GM18505 (cell line): ENCODE data around the gene MMP11.
A peak's percentile ranks its signal among the peaks of the same experiment; 100 is the strongest.

Experiments used
- ATAC-seq: cut with Tn5 transposase; IDR thresholded peaks from one replicate; pipeline ENCODE4 v1.9.1; 2021; ENCODE audit not compliant: unreplicated experiment
- POLR2A ChIP-seq: IDR thresholded peaks from 4 replicates; pipeline ENCODE4 v1.6.1; 2011; ENCODE audit warnings: borderline replicate concordance; ENCODE audit not compliant: insufficient read depth, insufficient read length; ENCODE audit errors: extremely low read depth

MMP11 gene

GRCh38 chr22:23780146-23780748 is 7.6 kb downstream of the MMP11 start:
- ATAC-seq: no peak
- no peak for TF ChIP-seq POLR2A

DNA sequence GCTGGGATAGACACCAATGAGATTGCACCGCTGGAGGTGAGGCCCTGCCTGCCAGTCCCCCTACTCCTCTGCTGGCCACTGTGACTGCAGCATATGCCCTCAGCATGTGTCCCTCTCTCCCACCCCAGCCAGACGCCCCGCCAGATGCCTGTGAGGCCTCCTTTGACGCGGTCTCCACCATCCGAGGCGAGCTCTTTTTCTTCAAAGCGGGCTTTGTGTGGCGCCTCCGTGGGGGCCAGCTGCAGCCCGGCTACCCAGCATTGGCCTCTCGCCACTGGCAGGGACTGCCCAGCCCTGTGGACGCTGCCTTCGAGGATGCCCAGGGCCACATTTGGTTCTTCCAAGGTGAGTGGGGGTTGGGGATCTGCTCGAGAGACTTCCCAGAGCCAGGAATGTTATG is 8.4 kb downstream of the MMP11 start:
- no peak for TF ChIP-seq POLR2A
- ATAC-seq: no peak

DNA sequence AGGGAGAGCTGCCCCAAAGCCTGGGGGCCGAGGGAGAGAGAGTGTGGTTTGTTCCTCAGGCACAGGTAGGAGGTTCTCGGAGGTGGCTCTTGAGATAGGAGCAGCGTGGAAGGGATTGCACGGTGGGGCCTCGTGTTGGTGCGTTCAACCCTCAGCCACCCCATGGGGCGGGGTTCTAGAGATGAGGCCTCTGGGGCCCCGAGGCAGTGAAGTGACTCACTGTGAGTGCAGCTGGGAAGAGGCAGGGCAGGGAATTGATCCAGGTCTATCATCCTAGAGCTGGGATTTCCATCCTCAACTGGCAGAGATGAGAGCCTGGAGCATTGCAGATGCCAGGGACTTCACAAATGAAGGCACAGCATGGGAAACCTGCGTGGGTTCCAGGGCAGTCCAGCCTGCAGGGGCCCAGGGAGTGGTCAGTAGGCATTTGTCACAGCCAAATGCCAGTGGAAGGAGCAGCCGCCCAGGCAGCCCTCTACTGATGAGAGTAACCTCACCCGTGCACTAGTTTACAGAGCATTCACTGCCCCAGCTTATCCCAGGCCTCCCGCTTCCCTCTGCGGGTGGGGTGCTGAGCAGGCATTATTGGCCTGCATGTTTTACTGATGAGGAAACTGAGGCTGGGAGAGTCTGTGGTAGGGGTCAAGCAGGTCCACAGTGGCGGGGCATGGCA is 9.0 kb downstream of the MMP11 start:
- ATAC-seq: no peak
- no peak for TF ChIP-seq POLR2A

DNA sequence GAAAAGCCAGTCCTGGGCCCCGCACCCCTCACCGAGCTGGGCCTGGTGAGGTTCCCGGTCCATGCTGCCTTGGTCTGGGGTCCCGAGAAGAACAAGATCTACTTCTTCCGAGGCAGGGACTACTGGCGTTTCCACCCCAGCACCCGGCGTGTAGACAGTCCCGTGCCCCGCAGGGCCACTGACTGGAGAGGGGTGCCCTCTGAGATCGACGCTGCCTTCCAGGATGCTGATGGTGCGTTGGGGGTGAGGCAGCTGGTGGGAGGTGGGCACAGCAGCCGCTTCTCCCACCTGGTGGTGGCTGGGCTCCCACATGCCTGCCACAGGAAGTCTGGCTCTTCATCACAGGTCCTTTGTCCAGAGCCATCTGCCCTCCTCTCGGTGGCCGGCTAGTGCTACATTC is 9.6 kb downstream of the MMP11 start:
- ATAC-seq: no peak

DNA sequence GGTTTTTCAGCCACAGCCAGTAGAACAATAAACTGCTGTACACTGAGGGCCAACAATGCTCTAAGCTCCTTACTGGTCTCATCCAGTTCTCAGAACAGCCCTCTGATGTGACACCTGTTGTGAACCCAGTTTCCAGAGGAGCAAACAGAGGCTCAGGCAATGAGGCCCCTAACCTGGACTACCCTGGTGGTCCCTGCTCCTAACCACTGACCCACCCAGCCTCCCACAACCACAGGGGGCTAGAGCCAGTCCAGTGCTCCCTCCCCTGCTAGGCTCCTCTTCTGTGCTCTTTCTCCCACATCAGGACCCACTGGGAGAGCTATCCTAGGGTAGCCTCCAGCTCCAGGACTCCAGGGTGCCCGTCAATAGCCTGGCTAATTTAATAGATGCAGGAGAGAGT is 10.1 kb downstream of the MMP11 start:
- no peak for TF ChIP-seq POLR2A
- no peak for ATAC-seq

More for the DNA sequence above, 9.6 kb downstream of the MMP11 start:
- no peak for TF ChIP-seq POLR2A

DNA sequence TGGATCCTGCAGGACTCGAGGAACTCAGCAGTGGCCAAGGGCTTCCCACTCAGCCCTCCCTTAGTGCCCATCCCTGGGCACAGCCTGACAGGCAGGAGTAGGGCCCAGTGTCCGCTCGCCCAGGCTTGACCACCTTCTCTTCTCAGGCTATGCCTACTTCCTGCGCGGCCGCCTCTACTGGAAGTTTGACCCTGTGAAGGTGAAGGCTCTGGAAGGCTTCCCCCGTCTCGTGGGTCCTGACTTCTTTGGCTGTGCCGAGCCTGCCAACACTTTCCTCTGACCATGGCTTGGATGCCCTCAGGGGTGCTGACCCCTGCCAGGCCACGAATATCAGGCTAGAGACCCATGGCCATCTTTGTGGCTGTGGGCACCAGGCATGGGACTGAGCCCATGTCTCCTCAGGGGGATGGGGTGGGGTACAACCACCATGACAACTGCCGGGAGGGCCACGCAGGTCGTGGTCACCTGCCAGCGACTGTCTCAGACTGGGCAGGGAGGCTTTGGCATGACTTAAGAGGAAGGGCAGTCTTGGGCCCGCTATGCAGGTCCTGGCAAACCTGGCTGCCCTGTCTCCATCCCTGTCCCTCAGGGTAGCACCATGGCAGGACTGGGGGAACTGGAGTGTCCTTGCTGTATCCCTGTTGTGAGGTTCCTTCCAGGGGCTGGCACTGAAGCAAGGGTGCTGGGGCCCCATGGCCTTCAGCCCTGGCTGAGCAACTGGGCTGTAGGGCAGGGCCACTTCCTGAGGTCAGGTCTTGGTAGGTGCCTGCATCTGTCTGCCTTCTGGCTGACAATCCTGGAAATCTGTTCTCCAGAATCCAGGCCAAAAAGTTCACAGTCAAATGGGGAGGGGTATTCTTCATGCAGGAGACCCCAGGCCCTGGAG is 10.9 kb downstream of the MMP11 start:
- no peak for TF ChIP-seq POLR2A
- no peak for ATAC-seq

GRCh38 chr22:23784215-23784732 is 11.6 kb downstream of the MMP11 start:
- ATAC-seq: no peak
- TF ChIP-seq POLR2A: no peak

GRCh38 chr22:23786261-23786710 is 13.6 kb downstream of the MMP11 start:
- no peak for TF ChIP-seq POLR2A
- no peak for ATAC-seq

- peak; percentile 67 for ATAC-seq
- TF ChIP-seq POLR2A: peak; percentile 70
Measured at GRCh38 chr22:23786752-23787599, 14.3 kb downstream of the MMP11 start, which contains the start of gene SMARCB1. Gene SMARCB1, plus strand, starts transcription at chr22:23786966. Its CDS starts 204 bp downstream, at chr22:23787170.

DNA sequence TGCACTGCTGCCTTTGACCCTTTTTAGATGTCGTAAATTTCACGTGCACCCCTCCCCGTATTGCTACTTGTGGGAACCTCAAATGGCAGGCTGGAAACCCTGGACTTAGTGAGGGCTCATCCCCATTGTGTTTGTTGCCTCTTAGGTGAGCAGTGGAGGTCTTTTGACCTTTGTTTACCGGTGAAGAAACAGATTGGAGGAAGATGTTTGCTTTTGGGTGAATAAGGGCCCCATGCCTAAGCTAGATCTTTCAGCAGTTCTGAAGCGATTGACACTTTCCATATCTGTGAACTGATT is 14.9 kb downstream of the MMP11 start:
- ATAC-seq: no peak
- TF ChIP-seq POLR2A: no peak

- ATAC-seq: no peak
- no peak for TF ChIP-seq POLR2A
Measured at GRCh38 chr22:23787910-23788309, 15.3 kb downstream of the MMP11 start.

- no peak for TF ChIP-seq POLR2A
- ATAC-seq: no peak
Measured at GRCh38 chr22:23789121-23789520, 16.5 kb downstream of the MMP11 start.

GRCh38 chr22:23789638-23790037 is 17.0 kb downstream of the MMP11 start:
- TF ChIP-seq POLR2A: no peak
- no peak for ATAC-seq
